ENCODE measurements around the gene MIPOL1. TPM values are rescaled to one million over a fixed set of nuclear protein-coding genes. Genes with fewer than 3 reads are reported as not detected.

Gene MIPOL1
- total and polyA plus RNA-seq, 2 of the 13 experiments (the other 11 are each of a cell fraction or from before 2014, with no cell fraction given), result 8.6 to 34.2 TPM

- no peak for TF ChIP-seq ZBTB20 (CRISPR knock-in tag; IDR thresholded peaks at IDR 0.05; ENCODE audit: borderline replicate concordance, low read depth)
- TF ChIP-seq ZNF564 (CRISPR knock-in tag; IDR thresholded peaks at IDR 0.05), result 0 out of 2 replicates have a peak, but pooled peaks have one; percentile 10
- no peak; the same call in 1 of the 2 replicates for TF ChIP-seq NFATC3 (CRISPR knock-in tag; IDR thresholded peaks at IDR 0.05)
- TF ChIP-seq HDAC1 (CRISPR knock-in tag; IDR thresholded peaks at IDR 0.05), result no peak
- no peak for TF ChIP-seq ZNF598 (CRISPR knock-in tag; IDR thresholded peaks at IDR 0.05; ENCODE audit: borderline replicate concordance)
- TF ChIP-seq ZNF577 (CRISPR knock-in tag; IDR thresholded peaks at IDR 0.05; ENCODE audit: borderline replicate concordance, low read depth), result no peak
- no peak for TF ChIP-seq ZNF678 (CRISPR knock-in tag; IDR thresholded peaks at IDR 0.05)
- no peak for TF ChIP-seq NFRKB (IDR thresholded peaks at IDR 0.05)
- TF ChIP-seq JARID2 (CRISPR knock-in tag; IDR thresholded peaks at IDR 0.05; ENCODE audit: insufficient replicate concordance), result no peak
- peak; percentile 66; the same call in 1 of the 2 replicates for TF ChIP-seq ZNF501 (CRISPR knock-in tag; IDR thresholded peaks at IDR 0.05)
- no peak for TF ChIP-seq ZNF576 (CRISPR knock-in tag; IDR thresholded peaks at IDR 0.05)
- TF ChIP-seq ZNF326 (CRISPR knock-in tag; IDR thresholded peaks at IDR 0.05; ENCODE audit: borderline replicate concordance), result no peak
- TF ChIP-seq CTCF (CRISPR knock-in tag; IDR thresholded peaks at IDR 0.05), result no peak
- no peak for TF ChIP-seq ZBTB46 (CRISPR knock-in tag; IDR thresholded peaks at IDR 0.05; ENCODE audit: borderline replicate concordance)
- TF ChIP-seq ZNF639 (CRISPR knock-in tag; conservative IDR thresholded peaks at IDR 0.05), result peak; percentile 60; the same call in 1 of the 2 replicates
- TF ChIP-seq ZNF235 (CRISPR knock-in tag; IDR thresholded peaks at IDR 0.05; ENCODE audit: borderline replicate concordance), result no peak
- TF ChIP-seq ZNF264 (CRISPR knock-in tag; IDR thresholded peaks at IDR 0.05), result peak; percentile 84
- no peak for TF ChIP-seq TAF15 (IDR thresholded peaks at IDR 0.05; ENCODE audit: low read depth, low read length, poor library complexity, severe bottlenecking)
- TF ChIP-seq GLMP (CRISPR knock-in tag; IDR thresholded peaks at IDR 0.05; ENCODE audit: borderline replicate concordance), result no peak
- TF ChIP-seq PHF20 (CRISPR knock-in tag; IDR thresholded peaks at IDR 0.05), result no peak
- no peak for TF ChIP-seq ZNF552 (CRISPR knock-in tag; IDR thresholded peaks at IDR 0.05; ENCODE audit: borderline replicate concordance)
- no peak for TF ChIP-seq TMF1 (CRISPR knock-in tag; IDR thresholded peaks at IDR 0.05; ENCODE audit: low read depth)
- no peak for TF ChIP-seq GATA4 (IDR thresholded peaks at IDR 0.05; ENCODE audit: borderline replicate concordance, low read depth)
These were observed 388.4 kb downstream of the MIPOL1 start (continued) for GRCh38 chr14:37585971-37586796.
